ENCODE results near the gene FNBP1L.

DNA sequence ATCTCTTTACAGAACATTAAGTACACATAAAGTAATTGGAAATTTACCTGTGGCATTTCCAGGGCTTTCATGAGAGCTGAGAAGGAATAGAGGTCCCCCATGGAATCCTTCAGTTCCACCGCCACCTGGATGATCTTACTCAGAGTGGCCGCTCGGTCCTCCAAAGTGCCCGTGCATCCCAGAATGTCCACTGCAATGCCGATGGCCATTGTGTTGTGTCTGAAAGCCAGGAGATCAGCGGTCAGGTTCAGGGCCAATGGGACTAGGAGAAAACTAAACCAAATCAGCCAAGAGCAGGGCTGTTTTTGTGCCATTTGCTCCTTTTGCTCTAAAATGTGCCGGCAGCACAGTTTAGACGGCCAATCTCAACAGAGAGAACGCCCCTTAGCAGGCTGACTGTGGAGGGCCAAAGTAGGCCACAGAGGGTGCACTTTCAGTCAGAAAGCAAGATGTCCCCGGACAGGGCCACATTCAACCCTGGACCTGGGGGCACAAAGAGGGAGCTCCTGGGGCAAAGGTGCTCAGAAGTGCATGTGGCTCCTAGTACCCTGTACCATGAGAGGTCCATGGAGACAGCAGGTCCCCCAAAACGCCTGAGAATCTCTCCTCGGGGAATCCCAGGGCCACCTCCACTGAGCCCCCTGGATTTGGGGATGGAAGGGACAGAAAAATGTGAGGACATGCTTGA is 123.8 kb downstream of the FNBP1L start:
- no peak for TF ChIP-seq POLR2A (IDR thresholded peaks at IDR 0.05)
- TF ChIP-seq, protein P1, sequence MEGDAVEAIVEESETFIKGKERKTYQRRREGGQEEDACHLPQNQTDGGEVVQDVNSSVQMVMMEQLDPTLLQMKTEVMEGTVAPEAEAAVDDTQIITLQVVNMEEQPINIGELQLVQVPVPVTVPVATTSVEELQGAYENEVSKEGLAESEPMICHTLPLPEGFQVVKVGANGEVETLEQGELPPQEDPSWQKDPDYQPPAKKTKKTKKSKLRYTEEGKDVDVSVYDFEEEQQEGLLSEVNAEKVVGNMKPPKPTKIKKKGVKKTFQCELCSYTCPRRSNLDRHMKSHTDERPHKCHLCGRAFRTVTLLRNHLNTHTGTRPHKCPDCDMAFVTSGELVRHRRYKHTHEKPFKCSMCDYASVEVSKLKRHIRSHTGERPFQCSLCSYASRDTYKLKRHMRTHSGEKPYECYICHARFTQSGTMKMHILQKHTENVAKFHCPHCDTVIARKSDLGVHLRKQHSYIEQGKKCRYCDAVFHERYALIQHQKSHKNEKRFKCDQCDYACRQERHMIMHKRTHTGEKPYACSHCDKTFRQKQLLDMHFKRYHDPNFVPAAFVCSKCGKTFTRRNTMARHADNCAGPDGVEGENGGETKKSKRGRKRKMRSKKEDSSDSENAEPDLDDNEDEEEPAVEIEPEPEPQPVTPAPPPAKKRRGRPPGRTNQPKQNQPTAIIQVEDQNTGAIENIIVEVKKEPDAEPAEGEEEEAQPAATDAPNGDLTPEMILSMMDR (IDR thresholded peaks at IDR 0.05): no peak

All from testis (tissue), 2 donors.